Lower leg skin (tissue), 4 donors: ENCODE results near the gene EFL1. TPM values are rescaled to one million over a fixed set of nuclear protein-coding genes. Genes with fewer than 3 reads are reported as not detected.

Source experiments
- DNase-seq, 2 donors: peaks; one replicate each; pipeline ENCODE4 v3.0.0-alpha.2; 2019; ENCODE audit warnings: low spot score in 2 of 2
- H3K4me3 ChIP-seq: fragments of 200-600 bp; sonication (generic); 2 replicates; pipeline ENCODE4 v1.5.1; 2017; ENCODE audit warnings: mild to moderate bottlenecking, low read depth; ENCODE audit not compliant: poor library complexity, severe bottlenecking
- CTCF ChIP-seq, 3 donors: fragments of 450-650 bp; IDR thresholded peaks; one replicate each; pipeline ENCODE4 v1.5.1; 2016; ENCODE audit warnings: antibody characterized with exemption in 3 of 3, mild to moderate bottlenecking in 3 of 3, moderate library complexity in 2 of 3
- POLR2A ChIP-seq, 2 donors: fragments of 450-650 bp; IDR thresholded peaks; one replicate each; pipeline ENCODE4 v1.6.1; 2016 to 2017; ENCODE audit warnings: antibody characterized with exemption in 2 of 2, mild to moderate bottlenecking in 1 of 2, moderate library complexity in 1 of 2
- WGBS, 2 donors: methylation state at CpG; one replicate each; pipeline ENCODE4 v1.1.5; 2018; 5-methylcytosine and 5-hydroxymethylcytosine counted together
- intact Hi-C: fragments of 100-400 bp; cut with DNase I; formaldehyde crosslinking; loops from one replicate; pipeline ENCODE4 v1.15.0; 2023; ENCODE audit warnings: low total_unique reads
- total RNA-seq, 4 donors: library from RNA; depleted of rRNA; stranded (reverse); fragments of >200 nt; gene quantifications; one replicate each; pipeline ENCODE4 v1.1.0, GENCODE V29; 2016

EFL1 gene
- total RNA-seq, 4 donors from 2014 or later = 17.8 to 20.7 (median 19.5) TPM

GRCh38 chr15:82138306-82138705 lies 124.2 kb downstream of the EFL1 start:
- no peak for DNase-seq
- intact Hi-C loops = no loop called here
- TF ChIP-seq CTCF (IDR thresholded peaks at IDR 0.05) = no peak
- TF ChIP-seq POLR2A (IDR thresholded peaks at IDR 0.05) = no peak

GRCh38 chr15:82137261-82137660 lies 125.3 kb downstream of the EFL1 start:
- no peak for TF ChIP-seq POLR2A (IDR thresholded peaks at IDR 0.05)
- intact Hi-C loops = no loop called here
- 88 to 91% methylated on average over 3 of the region's 3 CpGs for WGBS, 2 donors
- no peak overlapping the region for H3K4me3 ChIP-seq
- DNase-seq = no peak

More at GRCh38 chr15:82138306-82138705, 124.2 kb downstream of the EFL1 start:
- H3K4me3 ChIP-seq = no peak overlapping the region

- no peak overlapping the region for H3K4me3 ChIP-seq
- WGBS, 2 donors = 92 to 96% methylated on average over 3 of the region's 3 CpGs
- DNase-seq = no peak
- no peak for TF ChIP-seq CTCF (IDR thresholded peaks at IDR 0.05)
- no peak for TF ChIP-seq POLR2A (IDR thresholded peaks at IDR 0.05)
- intact Hi-C loops = no loop called here
Measured at GRCh38 chr15:82136120-82136519, 126.4 kb downstream of the EFL1 start.

- intact Hi-C loops = no loop called here
- H3K4me3 ChIP-seq = no peak overlapping the region
- TF ChIP-seq POLR2A (IDR thresholded peaks at IDR 0.05) (no peak), CTCF (IDR thresholded peaks at IDR 0.05) (no peak)
- WGBS, 2 donors = 96 to 98% methylated on average over 3 of the region's 3 CpGs
- DNase-seq = no peak
Measured at GRCh38 chr15:82135638-82136037, 126.9 kb downstream of the EFL1 start.

GRCh38 chr15:82134461-82134860 lies 128.1 kb downstream of the EFL1 start:
- TF ChIP-seq POLR2A (IDR thresholded peaks at IDR 0.05) (no peak), CTCF (IDR thresholded peaks at IDR 0.05) (no peak)
- no peak overlapping the region for H3K4me3 ChIP-seq
- WGBS, 2 donors = 92 to 94% methylated on average over 3 of the region's 3 CpGs
- no peak for DNase-seq
- intact Hi-C loops = no loop called here

GRCh38 chr15:82133251-82133650 lies 129.3 kb downstream of the EFL1 start:
- DNase-seq = no peak
- intact Hi-C loops = no loop called here
- WGBS, 2 donors = 91 to 100% methylated on average over 1 of the region's 1 CpG

More at GRCh38 chr15:82133251-82133650, 129.3 kb downstream of the EFL1 start:
- no peak overlapping the region for H3K4me3 ChIP-seq
- no peak for TF ChIP-seq POLR2A (IDR thresholded peaks at IDR 0.05)
- no peak for TF ChIP-seq CTCF (IDR thresholded peaks at IDR 0.05)
